PC-9 (cell line): Measurements from ENCODE around the gene TTC4.

Experiments
- EZH2 ChIP-seq: fragments of 200-600 bp; sonication (generic); IDR thresholded peaks from 2 replicates; pipeline ENCODE4 v1.8.0; 2017; ENCODE audit warnings: antibody characterized with exemption, low read depth
- TF ChIP-seq, protein P1 (sequence below): fragments of 200-600 bp; sonication (generic); conservative IDR thresholded peaks from 2 replicates; pipeline ENCODE4 v1.6.1; 2017; ENCODE audit warnings: mixed run types, antibody characterized with exemption, mild to moderate bottlenecking, moderate library complexity

DNA sequence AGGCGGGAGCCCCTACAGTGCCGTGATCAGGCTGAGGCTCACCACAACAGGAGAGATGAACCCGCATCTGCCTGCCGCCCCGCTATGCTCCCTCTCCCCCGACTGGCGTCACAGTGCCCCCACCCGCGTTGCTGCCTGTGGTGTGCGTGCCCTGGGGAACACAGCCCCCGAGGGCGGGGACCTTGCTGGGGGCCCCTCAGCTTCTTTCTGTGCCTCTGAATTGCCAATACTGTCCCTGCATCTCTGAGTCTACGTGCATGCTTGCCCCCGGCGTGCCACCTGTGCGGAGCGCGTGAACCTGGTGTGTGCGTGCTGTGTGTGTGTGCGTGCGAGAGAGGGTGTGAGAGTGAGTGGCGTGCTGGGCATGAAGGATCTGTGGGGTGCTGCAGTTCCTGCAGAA, 38.4 kb downstream of the TTC4 start:
- TF ChIP-seq, protein P1, sequence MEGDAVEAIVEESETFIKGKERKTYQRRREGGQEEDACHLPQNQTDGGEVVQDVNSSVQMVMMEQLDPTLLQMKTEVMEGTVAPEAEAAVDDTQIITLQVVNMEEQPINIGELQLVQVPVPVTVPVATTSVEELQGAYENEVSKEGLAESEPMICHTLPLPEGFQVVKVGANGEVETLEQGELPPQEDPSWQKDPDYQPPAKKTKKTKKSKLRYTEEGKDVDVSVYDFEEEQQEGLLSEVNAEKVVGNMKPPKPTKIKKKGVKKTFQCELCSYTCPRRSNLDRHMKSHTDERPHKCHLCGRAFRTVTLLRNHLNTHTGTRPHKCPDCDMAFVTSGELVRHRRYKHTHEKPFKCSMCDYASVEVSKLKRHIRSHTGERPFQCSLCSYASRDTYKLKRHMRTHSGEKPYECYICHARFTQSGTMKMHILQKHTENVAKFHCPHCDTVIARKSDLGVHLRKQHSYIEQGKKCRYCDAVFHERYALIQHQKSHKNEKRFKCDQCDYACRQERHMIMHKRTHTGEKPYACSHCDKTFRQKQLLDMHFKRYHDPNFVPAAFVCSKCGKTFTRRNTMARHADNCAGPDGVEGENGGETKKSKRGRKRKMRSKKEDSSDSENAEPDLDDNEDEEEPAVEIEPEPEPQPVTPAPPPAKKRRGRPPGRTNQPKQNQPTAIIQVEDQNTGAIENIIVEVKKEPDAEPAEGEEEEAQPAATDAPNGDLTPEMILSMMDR: no peak
- no peak for TF ChIP-seq EZH2
